Measurements from ENCODE around the gene ERICH3.

- TF ChIP-seq CTCF (conservative IDR thresholded peaks at IDR 0.05) (no peak), EZH2 (IDR thresholded peaks at IDR 0.05; ENCODE audit: low read depth) (no peak)
Observed at GRCh38 chr1:74526708-74527107, 146.9 kb downstream of the ERICH3 start.
